ENCODE data around the gene RBM42. TPM values are rescaled to one million over a fixed set of nuclear protein-coding genes. Genes with fewer than 3 reads are reported as not detected.

Gene RBM42
- polyA plus RNA-seq, 3 donors: 54.6 to 65.5 (median 55.0) TPM

DNA sequence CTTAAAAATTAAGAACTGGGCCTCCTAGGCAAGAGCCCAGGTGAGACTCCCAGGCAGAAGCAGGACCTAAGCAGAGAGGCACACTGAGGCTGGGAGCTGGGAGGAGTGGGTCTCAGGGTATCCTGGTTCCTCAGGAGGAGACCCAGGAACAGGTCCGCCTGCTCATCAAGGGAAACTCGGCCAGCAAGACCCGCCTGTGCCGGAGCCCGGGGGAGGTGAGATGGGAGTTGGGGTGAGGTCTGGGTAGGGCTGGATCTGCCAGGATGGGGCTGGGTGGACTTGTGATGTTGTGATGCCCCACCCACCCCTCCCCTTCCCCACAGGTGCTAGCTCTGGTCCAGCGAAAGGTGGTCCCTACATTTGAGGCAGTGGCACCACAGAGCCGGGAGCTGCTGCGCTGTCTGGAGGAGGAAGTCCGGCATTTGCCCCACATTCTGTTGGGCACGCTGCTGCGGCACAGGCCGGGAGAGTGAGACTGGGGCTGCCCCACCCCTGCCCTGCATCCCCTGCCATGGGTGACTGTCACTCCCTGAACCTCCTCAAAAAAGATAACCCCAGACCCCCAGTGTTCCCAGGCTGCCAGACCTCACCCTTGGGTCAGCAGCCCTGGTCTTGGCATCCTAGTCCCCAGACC lies 9.4 kb upstream of the RBM42 start:
- no peak for DNase-seq (ENCODE audit: low read depth in 3 of 3, low spot score in 2 of 3)

DNA sequence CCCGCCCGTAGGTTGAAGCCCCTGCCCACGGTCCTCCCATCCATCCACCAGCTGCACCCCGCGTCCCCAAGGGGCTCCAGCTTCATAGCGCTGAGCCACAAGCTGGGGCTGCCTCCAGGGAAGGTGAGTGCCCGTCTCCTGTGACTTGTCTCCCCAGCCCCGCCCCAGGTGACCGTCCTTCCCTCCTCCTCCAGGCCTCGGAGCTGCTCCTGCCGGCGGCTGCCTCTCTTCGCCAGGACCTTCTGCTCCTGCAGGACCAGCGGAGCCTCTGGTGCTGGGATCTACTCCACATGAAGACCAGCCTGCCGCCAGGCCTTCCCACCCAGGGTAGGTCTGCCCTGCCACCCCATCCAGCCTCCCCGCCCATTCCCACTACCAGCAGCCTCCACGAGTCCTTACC lies 8.8 kb upstream of the RBM42 start:
- DNase-seq (ENCODE audit: low read depth in 3 of 3, low spot score in 2 of 3): no peak

GRCh38 chr19:35621708-35622107 lies 7.1 kb upstream of the RBM42 start:
- DNase-seq (ENCODE audit: low read depth in 3 of 3, low spot score in 2 of 3): no peak

DNA sequence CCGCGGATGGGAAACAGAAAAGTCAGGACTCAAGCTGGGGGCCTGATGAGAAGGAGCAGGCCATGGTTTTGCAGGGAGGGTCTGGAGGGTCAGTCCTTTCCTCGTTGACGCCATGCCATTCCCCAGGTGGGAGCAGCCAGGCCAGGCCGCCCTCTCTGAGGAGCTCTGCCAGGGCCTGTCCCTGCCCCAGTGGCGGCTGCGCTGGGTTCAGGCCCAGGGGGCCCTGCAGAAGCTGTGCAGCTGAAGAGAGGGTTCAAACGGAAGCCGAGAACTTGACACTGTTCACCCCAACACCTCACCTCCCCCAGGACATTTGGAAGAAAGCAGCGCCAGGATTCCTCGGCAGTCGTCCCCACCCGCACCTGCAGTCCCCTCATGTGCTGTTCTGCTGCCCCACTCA lies 6.1 kb upstream of the RBM42 start:
- no peak for DNase-seq (ENCODE audit: low read depth in 3 of 3, low spot score in 2 of 3)

GRCh38 chr19:35623327-35624010 lies 5.4 kb upstream of the RBM42 start:
- DNase-seq (ENCODE audit: low read depth in 3 of 3, low spot score in 2 of 3): no peak

- DNase-seq (ENCODE audit: low read depth in 3 of 3, low spot score in 2 of 3): no peak
Observed at GRCh38 chr19:35628264-35628564, 622 bp upstream of the RBM42 start.

DNA sequence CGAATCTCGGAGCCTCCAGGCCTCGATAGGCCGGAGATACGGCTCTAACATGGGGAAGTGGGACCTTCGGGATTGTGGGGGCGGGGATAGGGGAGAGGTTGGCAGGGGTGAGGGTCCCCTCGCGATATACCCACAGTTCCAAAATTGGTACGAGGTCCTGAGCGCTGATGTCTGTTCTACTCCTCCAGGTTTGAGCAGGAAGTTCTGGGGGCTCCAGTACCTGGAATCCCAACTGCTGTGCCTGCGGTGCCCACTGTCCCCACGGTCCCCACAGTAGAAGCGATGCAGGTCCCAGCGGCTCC lies 447 bp downstream of the RBM42 start:
- DNase-seq (ENCODE audit: low read depth in 3 of 3, low spot score in 2 of 3): no peak

DNA sequence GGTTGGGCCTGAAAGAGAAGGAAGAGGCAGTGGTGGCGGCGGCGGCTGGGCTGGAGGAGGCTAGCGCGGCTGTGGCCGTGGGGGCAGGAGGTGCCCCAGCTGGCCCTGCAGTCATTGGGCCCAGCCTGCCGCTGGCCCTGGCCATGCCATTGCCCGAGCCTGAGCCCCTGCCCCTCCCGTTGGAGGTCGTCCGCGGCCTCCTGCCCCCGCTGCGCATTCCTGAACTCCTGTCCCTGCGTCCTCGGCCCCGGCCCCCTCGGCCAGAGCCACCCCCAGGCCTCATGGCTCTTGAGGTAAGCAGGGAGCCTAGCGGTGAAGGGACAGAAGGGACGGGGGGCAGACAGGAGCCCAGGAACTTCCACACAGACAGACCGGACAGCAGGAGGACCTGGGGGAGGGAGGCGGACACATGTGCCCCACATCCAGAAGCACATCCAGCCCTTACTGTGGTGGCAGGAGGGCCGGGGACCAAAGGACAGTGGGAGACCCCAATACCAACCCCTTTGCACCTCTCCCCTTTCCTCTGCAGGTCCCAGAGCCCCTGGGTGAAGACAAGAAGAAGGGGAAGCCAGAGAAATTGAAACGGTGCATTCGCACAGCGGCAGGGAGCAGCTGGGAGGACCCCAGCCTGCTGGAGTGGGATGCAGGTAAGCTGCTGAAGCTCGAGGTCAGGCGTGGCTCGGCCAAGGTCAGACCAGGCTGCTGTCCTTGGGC lies 5.0 kb downstream of the RBM42 start:
- DNase-seq (ENCODE audit: low read depth in 3 of 3, low spot score in 2 of 3): no peak

DNA sequence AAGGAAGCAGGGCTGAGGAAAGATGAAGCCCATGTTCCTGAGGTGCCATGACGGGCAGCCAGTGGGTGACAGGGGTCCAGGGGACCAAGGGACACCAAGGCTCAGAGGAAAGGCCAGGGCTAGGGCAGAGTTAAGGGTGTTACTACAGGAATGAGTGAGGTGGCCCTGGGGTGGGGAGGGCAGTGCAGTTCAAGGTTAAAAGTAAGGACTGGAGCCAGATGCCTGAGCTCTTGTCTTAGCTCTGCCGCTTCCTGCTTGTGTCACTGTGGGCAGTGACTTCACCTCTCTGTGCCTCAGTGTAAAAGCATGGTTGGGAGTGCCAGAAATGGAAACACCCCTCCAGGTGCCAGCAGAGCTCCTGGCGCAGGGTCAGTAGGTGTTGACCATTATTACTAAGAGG lies 7.8 kb downstream of the RBM42 start:
- no peak for DNase-seq (ENCODE audit: low read depth in 3 of 3, low spot score in 2 of 3)

- no peak for DNase-seq (ENCODE audit: low read depth in 3 of 3, low spot score in 2 of 3)
Observed at GRCh38 chr19:35637165-35637564, 8.3 kb downstream of the RBM42 start.

DNA sequence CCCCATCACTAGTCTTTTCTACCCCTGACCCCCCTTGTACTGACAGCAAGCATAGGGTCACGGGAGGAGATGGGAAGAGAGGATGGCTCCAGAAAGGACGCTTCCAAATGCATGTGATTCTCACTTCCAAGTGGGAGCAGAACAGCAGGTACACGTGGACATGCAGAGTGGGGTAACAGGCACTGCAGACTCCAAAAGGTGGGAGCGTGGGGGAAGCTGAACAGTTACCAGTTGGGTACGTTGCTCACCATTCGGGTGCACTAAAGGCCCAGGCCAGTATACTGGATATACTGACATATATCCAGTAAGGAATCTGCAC lies 10.4 kb downstream of the RBM42 start:
- no peak for DNase-seq (ENCODE audit: low read depth in 3 of 3, low spot score in 2 of 3)

GRCh38 chr19:35639863-35640262 lies 11.0 kb downstream of the RBM42 start:
- no peak for DNase-seq (ENCODE audit: low read depth in 3 of 3, low spot score in 2 of 3)

DNA sequence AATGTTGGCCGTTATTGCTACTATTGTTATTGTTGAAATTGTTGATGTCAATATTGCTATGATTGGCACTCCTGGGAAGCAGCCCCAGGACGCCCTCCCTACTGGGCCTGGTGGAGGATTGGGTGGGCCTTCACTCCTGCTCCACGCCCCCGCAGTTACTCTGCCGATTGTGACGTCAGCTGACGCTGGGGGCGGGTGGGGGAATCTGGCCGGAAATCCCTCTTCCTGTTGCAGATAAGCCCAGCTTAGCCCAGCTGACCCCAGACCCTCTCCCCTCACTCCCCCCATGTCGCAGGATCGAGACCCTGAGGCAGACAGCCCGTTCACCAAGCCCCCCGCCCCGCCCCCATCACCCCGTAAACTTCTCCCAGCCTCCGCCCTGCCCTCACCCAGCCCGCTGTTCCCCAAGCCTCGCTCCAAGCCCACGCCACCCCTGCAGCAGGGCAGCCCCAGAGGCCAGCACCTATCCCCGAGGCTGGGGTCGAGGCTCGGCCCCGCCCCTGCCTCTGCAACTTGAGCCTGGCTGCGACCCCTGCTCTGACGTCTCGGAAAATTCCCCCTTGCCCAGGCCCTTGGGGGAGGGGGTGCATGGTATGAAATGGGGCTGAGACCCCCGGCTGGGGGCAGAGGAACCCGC lies 12.8 kb downstream of the RBM42 start, which contains the start of gene ETV2:
TSS of gene ETV2 (plus strand) at position 231 of the 637 bp plus-strand sequence. CDS start 716 bp downstream, outside the sequence.
- DNase-seq (ENCODE audit: low read depth in 3 of 3, low spot score in 2 of 3): no peak

DNA sequence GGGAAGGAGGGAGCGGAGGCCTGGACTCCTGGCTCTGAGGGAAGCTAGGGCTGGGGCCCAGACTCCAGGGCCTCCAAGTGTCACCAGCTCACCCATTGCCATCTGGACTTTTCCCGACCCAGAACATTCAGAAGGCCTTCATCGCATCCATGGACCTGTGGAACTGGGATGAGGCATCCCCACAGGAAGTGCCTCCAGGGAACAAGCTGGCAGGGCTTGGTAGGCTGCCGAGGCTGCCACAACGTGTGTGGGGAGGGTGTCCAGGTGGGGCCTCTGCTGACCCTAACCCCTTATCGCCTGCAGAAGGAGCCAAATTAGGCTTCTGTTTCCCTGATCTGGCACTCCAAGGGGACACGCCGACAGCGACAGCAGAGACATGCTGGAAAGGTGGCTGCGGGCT lies 13.5 kb downstream of the RBM42 start:
- DNase-seq (ENCODE audit: low read depth in 3 of 3, low spot score in 2 of 3): no peak

DNA sequence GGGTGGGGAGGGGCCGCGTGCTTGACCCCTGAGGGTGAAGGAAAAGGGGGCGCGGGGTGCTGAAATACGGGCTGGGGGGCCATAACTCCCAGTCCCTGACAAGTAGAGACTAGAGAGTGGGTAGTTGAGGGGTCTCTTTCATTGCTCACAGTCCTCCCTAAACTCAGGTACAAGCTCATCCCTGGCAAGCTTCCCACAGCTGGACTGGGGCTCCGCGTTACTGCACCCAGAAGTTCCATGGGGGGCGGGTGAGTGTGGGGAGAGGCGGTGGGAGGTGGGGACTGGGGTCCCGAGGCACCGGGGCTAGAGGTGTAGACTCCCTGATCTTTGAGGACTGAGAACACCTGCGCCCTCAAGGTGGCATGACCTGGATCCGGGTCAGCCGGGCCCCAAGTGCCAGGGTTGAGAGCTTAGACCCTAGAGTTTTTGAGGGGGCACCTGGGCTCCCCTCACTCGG lies 14.0 kb downstream of the RBM42 start:
- no peak for DNase-seq (ENCODE audit: low read depth in 3 of 3, low spot score in 2 of 3)

- peak in 2 of 3 donors; percentile 73 to 79 for DNase-seq (ENCODE audit: low read depth in 3 of 3, low spot score in 2 of 3)
Observed at GRCh38 chr19:35643255-35644205, 14.7 kb downstream of the RBM42 start.

DNA sequence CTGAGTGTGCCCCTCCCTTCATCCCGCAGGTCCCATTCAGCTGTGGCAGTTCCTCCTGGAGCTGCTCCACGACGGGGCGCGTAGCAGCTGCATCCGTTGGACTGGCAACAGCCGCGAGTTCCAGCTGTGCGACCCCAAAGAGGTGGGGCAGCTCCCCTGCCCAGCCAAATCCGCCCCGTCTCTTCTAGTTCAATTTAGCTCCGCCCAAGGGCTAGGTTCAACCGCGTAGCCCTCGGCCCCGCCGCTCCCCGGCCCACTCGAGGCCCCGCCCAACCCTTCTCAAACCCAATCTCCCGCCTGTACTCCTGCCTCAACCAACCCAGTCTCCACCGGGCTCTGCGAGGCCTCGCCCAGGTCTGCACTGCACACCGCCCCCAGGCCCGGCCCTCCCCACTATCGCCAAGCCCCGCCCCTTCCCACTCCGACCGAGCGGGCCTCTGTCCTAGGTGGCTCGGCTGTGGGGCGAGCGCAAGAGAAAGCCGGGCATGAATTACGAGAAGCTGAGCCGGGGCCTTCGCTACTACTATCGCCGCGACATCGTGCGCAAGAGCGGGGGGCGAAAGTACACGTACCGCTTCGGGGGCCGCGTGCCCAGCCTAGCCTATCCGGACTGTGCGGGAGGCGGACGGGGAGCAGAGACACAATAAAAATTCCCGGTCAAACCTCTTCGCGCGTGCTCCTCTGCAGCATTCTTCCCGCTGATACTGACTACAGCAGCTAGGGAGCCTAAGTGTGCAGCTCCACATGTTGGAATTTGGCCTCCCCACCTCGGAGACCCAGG lies 15.6 kb downstream of the RBM42 start:
- peak in 2 of 3 donors; percentile 40 to 66 for DNase-seq (ENCODE audit: low read depth in 3 of 3, low spot score in 2 of 3)

DNA sequence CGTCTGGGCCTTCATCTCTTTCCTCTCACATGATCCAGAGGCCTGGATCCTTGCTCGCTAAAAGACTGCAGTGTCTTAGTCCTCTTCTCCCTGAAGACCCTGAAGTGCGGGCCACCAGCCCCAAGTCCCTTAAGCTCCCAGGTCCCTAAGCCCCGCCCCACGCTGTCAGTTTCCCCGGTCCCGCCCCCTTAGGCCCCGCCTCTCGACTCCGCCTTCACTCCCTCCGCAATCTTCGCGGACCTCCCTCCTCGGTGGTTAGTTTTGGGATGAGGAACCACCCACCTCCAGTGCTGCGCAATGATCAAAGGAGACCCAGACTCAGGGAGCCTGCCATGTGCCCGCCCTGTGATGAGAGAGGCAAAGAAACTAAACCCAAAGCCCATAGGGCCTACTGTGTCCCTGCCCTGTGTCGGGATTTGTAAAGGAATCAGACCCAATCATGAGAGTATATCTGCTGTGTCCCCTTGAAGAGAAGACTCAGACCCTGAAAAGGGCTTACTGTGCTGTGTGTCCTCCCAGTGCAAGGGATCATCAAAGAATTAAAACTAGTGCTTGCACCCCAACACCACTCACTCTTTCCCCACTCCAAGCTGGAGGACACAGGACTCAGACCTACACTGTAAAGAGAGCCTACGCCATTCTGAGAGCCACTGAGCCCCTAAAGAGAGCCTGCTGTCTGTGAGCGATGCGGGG lies 16.3 kb downstream of the RBM42 start:
- DNase-seq (ENCODE audit: low read depth in 3 of 3, low spot score in 2 of 3): peak in 1 of 3 donors; percentile 14
